ENCODE measurements around the gene OLFM2. TPM values are rescaled to one million over a fixed set of nuclear protein-coding genes. Genes with fewer than 3 reads are reported as not detected.

The OLFM2 gene
- polyA plus RNA-seq, 1 donor from 2014 or later, result 68.6 TPM

GRCh38 chr19:9838324-9838723 is 98.0 kb downstream of the OLFM2 start:
- Histone ChIP-seq H3K9ac (ENCODE audit: low read length) (no peak overlapping the region), H3K9me3 (ENCODE audit: low read length) (no peaks in the 10 kb centered on the region), H3F3A (ENCODE audit: insufficient read depth, low read length, poor library complexity, severe bottlenecking) (no peaks in the 10 kb centered on the region), H2AFZ (ENCODE audit: low read depth, low read length) (no peak overlapping the region), H3K9me2 (ENCODE audit: insufficient read depth, low read length) (no peaks in the 10 kb centered on the region), H4K20me1 (ENCODE audit: insufficient read depth) (no peaks in the 10 kb centered on the region), H3K36me3 (ENCODE audit: insufficient read depth, low read length) (no peaks in the 10 kb centered on the region), H3K4me3 (ENCODE audit: low read length) (no peak overlapping the region), H3K27me3 (ENCODE audit: insufficient read depth, low read depth, low read length) (no peaks in the 10 kb centered on the region), H3K27ac (ENCODE audit: low read length) (no peak overlapping the region), H3K79me2 (replicated peaks; ENCODE audit: insufficient read depth, low read length) (peaks cover 16% of the 10 kb centered on the region), H3K4me2 (ENCODE audit: low read length) (no peak overlapping the region)
- TF ChIP-seq SMC3 (conservative IDR thresholded peaks at IDR 0.05; ENCODE audit: poor library complexity) (no peak), MXI1 (conservative IDR thresholded peaks at IDR 0.05; ENCODE audit: poor library complexity, severe bottlenecking) (no peak), RAD21 (conservative IDR thresholded peaks at IDR 0.05) (no peak), TAF1 (IDR thresholded peaks at IDR 0.05; ENCODE audit: low read depth) (no peak), EP300 (conservative IDR thresholded peaks at IDR 0.05; ENCODE audit: poor library complexity, severe bottlenecking) (no peak), EZH2 (IDR thresholded peaks at IDR 0.05; ENCODE audit: borderline replicate concordance, insufficient read depth, low read length, poor library complexity, severe bottlenecking) (no peak), REST (IDR thresholded peaks at IDR 0.05; ENCODE audit: borderline replicate concordance) (no peak), POLR2AphosphoS5 (IDR thresholded peaks at IDR 0.05) (no peak), CTCF (IDR thresholded peaks at IDR 0.05; ENCODE audit: poor library complexity, severe bottlenecking) (no peak)

- no peaks in the 10 kb centered on the region for H3K9me2 ChIP-seq (ENCODE audit: insufficient read depth, low read length)
- H3F3A ChIP-seq (ENCODE audit: insufficient read depth, low read length, poor library complexity, severe bottlenecking), result no peaks in the 10 kb centered on the region
- peak overlapping the region; percentile 97 for H3K4me3 ChIP-seq (ENCODE audit: low read length)
- H3K4me2 ChIP-seq (ENCODE audit: low read length), result peak overlapping the region; percentile 51
- peaks cover 22% of the 10 kb centered on the region for H3K79me2 ChIP-seq (replicated peaks; ENCODE audit: insufficient read depth, low read length)
- peak overlapping the region; percentile 84 for H3K9ac ChIP-seq (ENCODE audit: low read length)
- no peaks in the 10 kb centered on the region for H3K27me3 ChIP-seq (ENCODE audit: insufficient read depth, low read depth, low read length)
- no peak for TF ChIP-seq CTCF (IDR thresholded peaks at IDR 0.05; ENCODE audit: poor library complexity, severe bottlenecking)
- TF ChIP-seq EP300 (conservative IDR thresholded peaks at IDR 0.05; ENCODE audit: poor library complexity, severe bottlenecking), result no peak
- no peak for TF ChIP-seq TAF1 (IDR thresholded peaks at IDR 0.05; ENCODE audit: low read depth)
- no peak for TF ChIP-seq EZH2 (IDR thresholded peaks at IDR 0.05; ENCODE audit: borderline replicate concordance, insufficient read depth, low read length, poor library complexity, severe bottlenecking)
- no peak for TF ChIP-seq RAD21 (conservative IDR thresholded peaks at IDR 0.05)
- TF ChIP-seq SMC3 (conservative IDR thresholded peaks at IDR 0.05; ENCODE audit: poor library complexity), result no peak
- no peak for TF ChIP-seq REST (IDR thresholded peaks at IDR 0.05; ENCODE audit: borderline replicate concordance)
- no peak for TF ChIP-seq POLR2AphosphoS5 (IDR thresholded peaks at IDR 0.05)
- TF ChIP-seq MXI1 (conservative IDR thresholded peaks at IDR 0.05; ENCODE audit: poor library complexity, severe bottlenecking), result no peak
- no peaks in the 10 kb centered on the region for H3K36me3 ChIP-seq (ENCODE audit: insufficient read depth, low read length)
- no peak overlapping the region for H3K27ac ChIP-seq (ENCODE audit: low read length)
- H2AFZ ChIP-seq (ENCODE audit: low read depth, low read length), result no peak overlapping the region
- H3K9me3 ChIP-seq (ENCODE audit: low read length), result no peaks in the 10 kb centered on the region
- no peaks in the 10 kb centered on the region for H4K20me1 ChIP-seq (ENCODE audit: insufficient read depth)
Measured at GRCh38 chr19:9836021-9836420, 100.3 kb downstream of the OLFM2 start.
